Uterus (tissue), 2 donors: ENCODE data around the gene YPEL3.

Experiments used
- POLR2A ChIP-seq, 2 donors: fragments of 450-650 bp; IDR thresholded peaks; one replicate each; pipeline ENCODE4 v1.6.1; 2016; ENCODE audit warnings: antibody characterized with exemption in 2 of 2, mild to moderate bottlenecking in 1 of 2, moderate library complexity in 1 of 2
- TF ChIP-seq, protein P1 (sequence below), 4 experiments: fragments of 200-600 bp in 2 of 4; fragments of 450-650 bp in 2 of 4; sonication (generic) in 2 of 4; IDR thresholded peaks; one replicate each; pipeline ENCODE4 v1.5.1; 2016 to 2019; ENCODE audit warnings: antibody characterized with exemption in 4 of 4, mild to moderate bottlenecking in 2 of 4, moderate library complexity in 1 of 4

DNA sequence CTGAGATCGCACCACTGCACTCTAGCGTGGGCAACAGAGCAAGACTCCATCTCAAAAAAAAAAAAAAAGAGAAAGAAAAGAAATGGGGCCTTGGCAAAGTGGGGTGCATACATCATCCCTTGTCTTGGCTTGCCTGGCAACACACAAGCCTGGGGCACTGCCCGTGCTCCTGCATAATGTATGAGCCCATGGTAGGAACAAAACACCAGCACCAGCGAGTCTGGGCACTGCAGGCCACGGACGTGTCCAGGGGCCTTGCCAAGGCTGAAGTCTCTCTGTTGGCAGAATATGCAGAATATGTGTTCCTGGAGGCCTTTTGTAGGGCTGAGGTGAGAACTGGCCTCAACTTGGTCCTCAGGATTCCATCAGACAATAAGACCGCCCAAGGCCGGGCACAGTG, 46.1 kb downstream of the YPEL3 start:
- TF ChIP-seq, protein P1, sequence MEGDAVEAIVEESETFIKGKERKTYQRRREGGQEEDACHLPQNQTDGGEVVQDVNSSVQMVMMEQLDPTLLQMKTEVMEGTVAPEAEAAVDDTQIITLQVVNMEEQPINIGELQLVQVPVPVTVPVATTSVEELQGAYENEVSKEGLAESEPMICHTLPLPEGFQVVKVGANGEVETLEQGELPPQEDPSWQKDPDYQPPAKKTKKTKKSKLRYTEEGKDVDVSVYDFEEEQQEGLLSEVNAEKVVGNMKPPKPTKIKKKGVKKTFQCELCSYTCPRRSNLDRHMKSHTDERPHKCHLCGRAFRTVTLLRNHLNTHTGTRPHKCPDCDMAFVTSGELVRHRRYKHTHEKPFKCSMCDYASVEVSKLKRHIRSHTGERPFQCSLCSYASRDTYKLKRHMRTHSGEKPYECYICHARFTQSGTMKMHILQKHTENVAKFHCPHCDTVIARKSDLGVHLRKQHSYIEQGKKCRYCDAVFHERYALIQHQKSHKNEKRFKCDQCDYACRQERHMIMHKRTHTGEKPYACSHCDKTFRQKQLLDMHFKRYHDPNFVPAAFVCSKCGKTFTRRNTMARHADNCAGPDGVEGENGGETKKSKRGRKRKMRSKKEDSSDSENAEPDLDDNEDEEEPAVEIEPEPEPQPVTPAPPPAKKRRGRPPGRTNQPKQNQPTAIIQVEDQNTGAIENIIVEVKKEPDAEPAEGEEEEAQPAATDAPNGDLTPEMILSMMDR (IDR thresholded peaks at IDR 0.05) = no peak
- no peak for TF ChIP-seq POLR2A (IDR thresholded peaks at IDR 0.05)
